Measurements from ENCODE around the gene LCE2B. TPM values are rescaled to one million over a fixed set of nuclear protein-coding genes. Genes with fewer than 3 reads are reported as not detected.

Gene LCE2B
- total and polyA plus RNA-seq, 12 donors: not detected

GRCh38 chr1:152699746-152700145 lies 13.8 kb downstream of the LCE2B start:
- Histone ChIP-seq H3K4me1 (replicated peaks in 1 of 2) (no peaks in the 10 kb centered on the region), H3K27me3 (no peaks in the 10 kb centered on the region), H3K9me3 (replicated peaks in 1 of 3) (no peaks in the 10 kb centered on the region), H3K36me3 (replicated peaks in 1 of 2) (no peaks in the 10 kb centered on the region), H3K27ac (no peak overlapping the region), H3K4me3 (no peak overlapping the region)
- TF ChIP-seq CTCF (IDR thresholded peaks at IDR 0.05): no peak
- TF ChIP-seq POLR2A (IDR thresholded peaks at IDR 0.05): no peak
- DNase-seq: no peak
- 74 to 81% (median 78%) methylated on average over 4 of the region's 4 CpGs for WGBS, 4 donors
- intact Hi-C loops (cut with DNase I): no loop called here

- WGBS, 4 donors: 53 to 82% (median 70%) methylated on average over 2 of the region's 2 CpGs
- intact Hi-C loops (cut with DNase I): no loop called here
- Histone ChIP-seq H3K4me3 (no peak within 1 kb of the TSS), H3K36me3 (replicated peaks in 1 of 2) (no peaks in the 10 kb centered on the region), H3K27ac (no peak within 1 kb of the TSS), H3K27me3 (no peaks in the 10 kb centered on the region), H3K9me3 (replicated peaks in 1 of 3) (no peaks in the 10 kb centered on the region), H3K4me1 (replicated peaks in 1 of 2) (no peaks in the 10 kb centered on the region)
- no peak for DNase-seq
- TF ChIP-seq CTCF (IDR thresholded peaks at IDR 0.05) (no peak), POLR2A (IDR thresholded peaks at IDR 0.05) (no peak)
These were observed 21.9 kb downstream of the LCE2B start, which contains the start of gene LCE4A for GRCh38 chr1:152707860-152708259. Gene LCE4A (plus strand): TSS chr1:152708160. CDS start chr1:152709076, 916 bp downstream.

- Histone ChIP-seq H3K36me3 (replicated peaks in 1 of 2) (no peaks in the 10 kb centered on the region), H3K27ac (no peak overlapping the region), H3K9me3 (replicated peaks in 1 of 3) (no peaks in the 10 kb centered on the region), H3K27me3 (no peaks in the 10 kb centered on the region), H3K4me1 (replicated peaks in 1 of 2) (no peaks in the 10 kb centered on the region), H3K4me3 (no peak overlapping the region)
- TF ChIP-seq POLR2A (IDR thresholded peaks at IDR 0.05): no peak
- TF ChIP-seq CTCF (IDR thresholded peaks at IDR 0.05): no peak
- DNase-seq: no peak
- intact Hi-C loops (cut with DNase I): no loop called here
These were observed 32.3 kb downstream of the LCE2B start for GRCh38 chr1:152718238-152718637.

GRCh38 chr1:152725261-152725660 lies 39.3 kb downstream of the LCE2B start:
- Histone ChIP-seq H3K9me3 (replicated peaks in 1 of 3) (no peaks in the 10 kb centered on the region), H3K27ac (no peak overlapping the region), H3K4me3 (no peak overlapping the region), H3K27me3 (no peaks in the 10 kb centered on the region), H3K36me3 (replicated peaks in 1 of 2) (no peaks in the 10 kb centered on the region), H3K4me1 (replicated peaks in 1 of 2) (no peaks in the 10 kb centered on the region)
- TF ChIP-seq POLR2A (IDR thresholded peaks at IDR 0.05) (no peak), CTCF (IDR thresholded peaks at IDR 0.05) (no peak)
- intact Hi-C loops (cut with DNase I): no loop called here
- DNase-seq: no peak

All from adrenal gland (tissue), 12 donors.